ENCODE measurements around the gene APOBEC3F.
"Not testable (repeated sequence)": the region's sequence is repeated elsewhere in the genome, so short reads cannot be mapped to it uniquely, and the experiment has no call there.

The APOBEC3F gene

GRCh38 chr22:39073981-39074380 lies 33.3 kb downstream of the APOBEC3F start:
- no peak for DNase-seq (ENCODE audit: low read depth)

DNA sequence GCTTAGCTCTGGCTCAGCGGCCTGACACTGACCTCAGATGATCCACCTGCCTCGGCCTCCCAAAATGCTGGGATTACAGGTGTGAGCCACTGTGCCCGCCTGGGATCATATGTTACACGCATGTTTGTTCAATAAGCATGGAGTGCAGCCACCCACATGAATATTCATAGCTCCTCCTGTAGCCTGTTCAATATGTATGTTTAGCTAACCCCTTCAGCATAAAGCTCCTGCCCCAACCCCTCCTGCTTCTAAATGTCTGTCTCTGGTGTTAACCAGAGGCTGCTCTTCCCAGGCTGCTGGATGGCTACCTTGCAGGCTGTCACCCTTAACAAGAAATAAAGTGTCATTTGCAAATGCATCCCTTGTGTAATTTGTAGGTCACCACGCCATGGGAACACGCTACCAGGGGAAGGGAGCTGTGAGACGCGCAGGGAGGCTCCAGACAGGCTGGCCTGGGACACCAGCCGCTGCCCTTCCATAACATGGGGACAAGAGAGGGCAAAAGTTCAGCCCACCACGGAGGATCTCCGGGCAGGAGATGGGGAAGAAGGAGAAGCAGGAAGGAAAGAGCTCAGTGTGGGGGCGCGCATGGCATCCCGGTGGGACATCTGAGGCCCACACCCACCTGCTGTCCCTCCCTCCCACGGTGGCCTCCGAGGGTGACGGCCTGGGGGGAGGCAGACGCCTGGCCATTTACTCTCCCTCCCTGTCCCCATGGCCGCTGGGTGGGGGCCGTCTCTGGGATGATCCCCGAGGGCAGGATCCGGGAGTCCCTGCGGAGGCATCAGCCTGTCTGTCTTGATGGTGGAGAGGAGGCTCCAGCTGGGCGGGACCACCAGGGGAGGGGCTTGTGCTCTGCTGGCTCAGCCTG lies 35.7 kb downstream of the APOBEC3F start:
- DNase-seq (ENCODE audit: low read depth) = not testable (repeated sequence)

GRCh38 chr22:39077026-39077840 lies 36.6 kb downstream of the APOBEC3F start, which contains the start of gene APOBEC3G:
TSS of gene APOBEC3G (plus strand) at chr22:39077275. CDS start at chr22:39077362, 87 bp downstream.
- peak; percentile 49 for DNase-seq (ENCODE audit: low read depth)

DNA sequence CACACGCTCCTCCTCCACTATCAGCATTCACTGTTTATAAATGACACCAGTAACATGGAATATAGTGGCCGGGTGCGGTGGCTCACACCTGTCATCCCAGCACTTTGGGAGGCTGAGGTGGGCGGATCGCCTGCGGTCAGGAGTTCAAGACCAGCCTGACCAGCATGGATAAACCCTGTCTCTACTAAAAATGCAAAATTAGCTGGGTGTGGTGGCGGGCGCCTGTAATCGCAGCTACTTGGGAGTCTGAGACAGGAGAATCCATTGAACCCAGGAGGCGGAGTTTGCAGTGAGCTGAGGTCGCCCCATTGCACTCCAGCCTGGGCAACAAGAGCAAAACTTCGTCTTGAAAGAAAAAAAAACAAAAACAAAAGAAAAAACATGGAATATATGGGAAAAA lies 37.2 kb downstream of the APOBEC3F start:
- not testable (repeated sequence) for DNase-seq (ENCODE audit: low read depth)

GRCh38 chr22:39078329-39078728 lies 37.7 kb downstream of the APOBEC3F start:
- no peak for DNase-seq (ENCODE audit: low read depth)

GRCh38 chr22:39079054-39079637 lies 38.5 kb downstream of the APOBEC3F start:
- not testable (repeated sequence) for DNase-seq (ENCODE audit: low read depth)

DNA sequence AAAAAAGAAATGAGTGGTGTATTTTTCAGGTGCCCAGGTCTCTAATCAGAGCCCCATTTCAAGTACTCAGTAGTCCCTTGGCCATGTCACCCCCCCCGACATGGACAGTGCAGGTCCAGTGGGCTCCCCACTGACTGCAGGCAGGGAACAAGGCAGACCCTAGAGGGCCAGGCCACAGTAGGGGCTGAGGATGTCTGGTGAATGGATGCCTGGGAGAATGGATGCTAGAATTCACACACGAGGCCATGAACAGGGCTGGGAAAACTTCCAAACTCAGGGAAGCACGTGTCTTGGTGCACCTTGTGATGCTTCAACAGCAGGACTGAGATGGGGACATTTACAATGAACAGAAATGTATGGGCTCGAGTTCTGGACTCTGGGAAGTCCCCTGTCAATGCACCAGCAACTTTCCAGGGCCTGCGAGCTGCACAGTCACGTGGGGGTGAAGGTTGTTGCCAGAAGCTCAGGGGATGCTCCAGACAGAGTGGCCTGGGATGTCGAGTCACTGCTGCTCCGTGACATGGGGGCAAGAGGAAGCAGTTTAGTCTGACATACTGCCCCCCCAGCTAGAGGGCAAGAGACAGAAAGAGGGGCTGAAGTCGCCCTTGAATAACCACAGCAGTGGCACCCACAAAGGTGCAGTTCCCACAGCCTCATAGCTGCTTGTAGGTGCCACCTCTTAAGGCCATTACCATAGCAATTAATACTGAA lies 39.5 kb downstream of the APOBEC3F start:
- DNase-seq (ENCODE audit: low read depth) = no peak

GRCh38 chr22:39081016-39081415 lies 40.4 kb downstream of the APOBEC3F start:
- no peak for DNase-seq (ENCODE audit: low read depth)

- DNase-seq (ENCODE audit: low read depth) = no peak
Observed at GRCh38 chr22:39081598-39081997, 40.9 kb downstream of the APOBEC3F start.

DNA sequence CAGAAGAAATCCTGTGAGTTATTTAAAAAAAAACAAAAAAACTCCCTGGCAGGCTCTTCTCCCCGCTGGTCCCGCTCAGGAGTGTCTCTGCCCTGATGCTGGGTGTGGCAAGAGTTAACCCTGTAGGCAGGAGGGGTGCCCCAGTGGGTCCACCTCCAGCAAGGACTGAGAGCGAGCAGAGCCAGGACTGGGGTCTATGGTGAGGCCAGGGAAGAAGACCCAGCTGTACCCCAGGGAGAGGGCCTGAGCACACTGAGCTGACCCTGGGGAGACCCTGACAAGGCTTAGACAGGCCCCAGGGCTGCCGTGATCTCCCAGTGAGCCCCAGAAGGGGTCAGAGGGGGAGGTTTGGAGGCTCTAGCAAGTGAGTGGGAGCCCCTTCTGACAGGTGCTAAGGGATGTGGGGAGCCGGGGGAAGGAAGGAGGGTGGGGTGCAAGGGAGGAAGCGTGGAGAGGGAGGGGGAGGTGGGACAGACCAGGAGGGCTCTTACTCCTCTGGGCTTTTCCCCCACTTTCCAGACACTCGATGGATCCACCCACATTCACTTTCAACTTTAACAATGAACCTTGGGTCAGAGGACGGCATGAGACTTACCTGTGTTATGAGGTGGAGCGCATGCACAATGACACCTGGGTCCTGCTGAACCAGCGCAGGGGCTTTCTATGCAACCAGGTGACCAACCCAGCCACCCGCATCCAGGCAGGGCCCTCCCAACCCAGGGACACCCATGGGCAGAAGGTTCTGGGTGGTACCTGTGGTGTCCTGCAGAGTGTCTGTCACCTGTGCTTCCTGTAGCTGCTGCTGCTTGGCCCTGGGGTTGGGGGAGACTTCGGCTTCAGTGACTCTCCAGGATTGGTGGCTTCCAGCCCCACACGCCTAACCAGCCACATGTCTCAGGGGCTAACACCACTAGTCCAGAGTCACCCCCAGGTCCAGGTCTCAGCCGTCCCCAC lies 42.8 kb downstream of the APOBEC3F start:
- no peak for DNase-seq (ENCODE audit: low read depth)

DNA sequence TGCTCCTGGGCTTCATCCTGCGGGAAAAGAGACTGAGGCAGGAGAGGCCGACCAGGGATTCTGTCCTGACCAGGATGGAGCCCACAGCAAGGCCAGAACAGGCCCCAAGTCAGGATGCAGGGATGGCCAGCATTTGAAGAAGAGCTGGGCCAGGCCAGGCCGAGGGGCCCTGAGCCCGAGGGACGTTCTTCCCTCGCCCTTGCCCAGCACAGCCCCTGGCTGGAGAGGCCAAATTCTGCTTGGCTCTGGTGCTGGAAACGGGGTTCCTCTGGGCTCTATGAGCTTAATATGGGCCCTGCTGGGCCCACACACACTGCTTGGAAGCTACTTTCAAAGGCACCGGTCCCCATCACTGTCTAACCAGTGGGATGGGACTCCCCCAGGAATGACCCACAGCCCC lies 44.0 kb downstream of the APOBEC3F start:
- DNase-seq (ENCODE audit: low read depth) = no peak

- DNase-seq (ENCODE audit: low read depth) = no peak
Observed at GRCh38 chr22:39087098-39087497, 46.4 kb downstream of the APOBEC3F start.

DNA sequence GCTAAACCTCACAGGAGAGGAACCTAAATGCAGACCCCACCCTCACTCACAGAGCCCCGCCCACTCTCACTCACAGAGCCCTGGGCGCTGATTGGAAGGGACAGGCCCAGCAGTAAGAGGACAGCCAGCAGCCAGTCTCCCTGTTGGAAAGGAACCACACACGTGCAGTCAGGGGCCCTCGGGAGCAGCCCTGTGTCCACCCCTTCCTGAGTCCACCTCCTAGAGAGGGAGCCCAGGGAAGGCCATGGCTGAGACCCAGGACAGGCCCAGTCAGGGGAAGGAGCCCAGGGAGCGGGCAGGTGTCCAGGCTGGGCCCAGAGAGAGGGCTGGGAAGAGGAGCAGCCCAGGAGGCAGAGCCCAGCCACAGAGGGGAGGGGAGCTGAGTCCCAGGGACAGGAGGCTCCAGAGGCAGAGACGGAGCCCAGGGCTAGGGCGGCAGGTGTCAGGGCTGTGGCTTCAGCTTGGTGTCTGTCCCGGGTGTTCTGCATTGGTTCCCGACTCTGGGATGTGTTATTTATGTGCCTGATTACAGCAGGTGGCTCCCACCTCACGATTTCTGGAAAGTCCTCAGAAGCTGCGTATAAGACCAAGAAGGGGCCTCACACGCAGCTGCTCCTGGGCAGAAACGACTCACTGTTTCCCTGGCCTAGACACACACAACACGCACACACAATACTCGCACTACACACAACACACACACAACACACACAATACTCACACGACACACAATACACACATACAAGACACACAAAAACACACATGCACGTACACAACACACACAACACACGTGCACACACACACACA lies 47.4 kb downstream of the APOBEC3F start:
- DNase-seq (ENCODE audit: low read depth) = no peak

- no peak for DNase-seq (ENCODE audit: low read depth)
Observed at GRCh38 chr22:39088685-39089032, 48.0 kb downstream of the APOBEC3F start.

- no peak for DNase-seq (ENCODE audit: low read depth)
Observed at GRCh38 chr22:39089928-39090327, 49.3 kb downstream of the APOBEC3F start.

GRCh38 chr22:39090426-39091064 lies 49.9 kb downstream of the APOBEC3F start:
- peak; percentile 87 for DNase-seq (ENCODE audit: low read depth)

DNA sequence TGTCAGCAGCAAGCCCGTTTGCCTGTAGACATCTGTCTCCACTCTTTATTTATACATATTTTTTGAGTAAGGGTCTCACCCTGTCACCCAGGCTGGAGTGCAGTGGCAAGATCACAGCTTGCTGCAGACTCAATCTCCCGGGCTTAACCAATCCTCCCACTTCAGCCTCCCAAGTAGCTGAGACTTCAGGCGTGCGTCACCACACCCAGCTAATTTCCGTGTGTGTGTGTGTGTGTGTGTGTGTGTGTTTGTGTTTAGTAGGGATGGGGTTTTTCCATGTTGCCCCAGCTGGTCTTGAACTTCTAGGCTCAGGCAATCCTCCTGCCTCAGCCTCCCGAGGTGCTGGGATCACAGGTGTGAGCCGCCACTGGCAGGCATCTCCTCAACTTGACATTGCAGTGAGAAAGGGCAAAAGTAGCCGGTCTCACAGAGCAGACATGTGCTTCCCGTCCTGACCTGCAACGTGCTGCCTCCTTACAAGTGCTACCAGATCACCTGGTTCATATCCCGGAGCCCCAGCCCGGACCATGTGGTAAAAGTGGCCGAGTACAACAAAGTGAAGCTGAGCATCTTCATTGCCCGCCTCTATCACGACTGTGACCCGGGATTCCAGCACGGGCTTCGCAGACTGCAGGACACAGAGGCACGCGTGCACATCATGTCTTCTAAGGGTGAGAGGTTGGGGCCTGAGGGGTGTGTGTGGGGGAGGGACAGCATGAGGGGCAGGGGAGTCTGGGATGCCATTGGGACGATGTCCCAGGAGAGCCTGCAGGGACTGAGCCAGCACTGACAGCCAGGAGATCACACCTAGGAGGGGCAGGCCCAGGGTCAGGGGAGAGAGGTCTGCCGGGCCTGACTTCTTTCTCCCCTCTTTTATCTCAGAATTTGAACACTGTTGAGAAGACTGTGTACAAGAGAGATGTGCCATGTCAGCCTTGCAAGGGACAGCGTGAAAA lies 50.7 kb downstream of the APOBEC3F start:
- DNase-seq (ENCODE audit: low read depth) = no peak

GRCh38 chr22:39092111-39092862 lies 51.6 kb downstream of the APOBEC3F start:
- no peak for DNase-seq (ENCODE audit: low read depth)
